H1 (cell line): ENCODE measurements around the gene GJD2. TPM values are rescaled to one million over a fixed set of nuclear protein-coding genes. Genes with fewer than 3 reads are reported as not detected.

ENCODE experiments used
- CTCF ChIA-PET: fragments of 300-600 bp; sonication (Branson Sonifier 250); formaldehyde crosslinking; loops from one replicate; lab custom pipeline; 2021; ENCODE audit not compliant: partially characterized antibody; lab: Charles Lee
- POLR2A ChIA-PET: fragments of 300-600 bp; sonication (Branson Sonifier 250); formaldehyde crosslinking; loops from one replicate; lab custom pipeline; 2021; ENCODE audit warnings: inconsistent platforms; ENCODE audit not compliant: partially characterized antibody; lab: Charles Lee
- DNase-seq, 2 experiments: peaks; one replicate each; pipeline versions ENCODE4 v3.0.0 to v3.0.0-alpha.2; 2010 to 2022; ENCODE audit warnings: low spot score in 2 of 2, low read depth in 1 of 2, mixed read lengths in 1 of 2
- FAIRE-seq: peaks from 2 replicates; lab custom pipeline; 2011; peaks lifted over from hg19 to GRCh38; lab: Jason Lieb, UNC
- H2AFZ ChIP-seq: 2 replicates; pipeline ENCODE4 v1.8.1; 2012; ENCODE audit warnings: low read length, inconsistent platforms
- H2AK5ac ChIP-seq: 2 replicates; pipeline ENCODE4 v1.6.1; 2013; ENCODE audit warnings: low read depth, low read length
- H2BK120ac ChIP-seq: replicated peaks from 2 replicates; pipeline ENCODE3; 2013; ENCODE audit warnings: low read depth, low read length, inconsistent platforms
- H2BK12ac ChIP-seq: 2 replicates; pipeline ENCODE4 v1.6.1; 2013; ENCODE audit warnings: low read depth, low read length
- H2BK15ac ChIP-seq: 2 replicates; pipeline ENCODE4 v1.6.1; 2013; ENCODE audit warnings: low read length
- H2BK20ac ChIP-seq: 2 replicates; pipeline ENCODE4 v1.6.1; 2013; ENCODE audit warnings: low read length
- H2BK5ac ChIP-seq: 2 replicates; pipeline ENCODE4 v1.6.1; 2013; ENCODE audit warnings: low read depth, low read length
- H3K14ac ChIP-seq: 2 replicates; pipeline ENCODE4 v1.6.1; 2013; ENCODE audit warnings: inconsistent platforms; ENCODE audit not compliant: insufficient read length
- H3K18ac ChIP-seq: 2 replicates; pipeline ENCODE4 v1.6.1; 2013; ENCODE audit warnings: low read length; ENCODE audit errors: extremely low read depth
- H3K23ac ChIP-seq: 2 replicates; pipeline ENCODE4 v1.6.1; 2013; ENCODE audit warnings: inconsistent platforms; ENCODE audit not compliant: insufficient read length
- H3K23me2 ChIP-seq: 2 replicates; pipeline ENCODE4 v1.6.1; 2013; ENCODE audit warnings: low read depth, low read length
- H3K27ac ChIP-seq: 2 replicates; pipeline ENCODE4 v1.6.1; 2011; ENCODE audit warnings: low read depth, low read length, inconsistent platforms
- H3K27me3 ChIP-seq, 4 experiments: replicated peaks in 1 of 4; 1 replicate in 1 of 4; 2 replicates in 3 of 4; pipeline versions ENCODE4 v1.6.1 to v1.8.1; 2011 to 2013; ENCODE audit warnings: low read length in 3 of 4, mild to moderate bottlenecking in 3 of 4, inconsistent platforms in 2 of 4, mixed read lengths in 2 of 4, moderate library complexity in 1 of 4; ENCODE audit not compliant: control insufficient read depth in 3 of 4, insufficient read depth in 3 of 4; ENCODE audit errors: extremely low read depth in 1 of 4
- H3K36me3 ChIP-seq, 4 experiments: 2 replicates each; pipeline versions ENCODE4 v1.6.1 to v1.8.1; 2011 to 2013; ENCODE audit warnings: mild to moderate bottlenecking in 4 of 4, low read length in 3 of 4, moderate library complexity in 2 of 4, control low read depth in 1 of 4, inconsistent platforms in 1 of 4; ENCODE audit not compliant: insufficient read depth in 4 of 4, control insufficient read depth in 2 of 4
- H3K4ac ChIP-seq: replicated peaks from 2 replicates; pipeline ENCODE3; 2013; ENCODE audit warnings: low read length, low read depth, mixed read lengths, inconsistent platforms; ENCODE audit not compliant: insufficient read length
- H3K4me1 ChIP-seq, 4 experiments: replicated peaks in 1 of 4; 1 replicate in 1 of 4; 2 replicates in 3 of 4; pipeline versions ENCODE4 v1.6.1 to v1.8.1; 2011 to 2013; ENCODE audit warnings: low read length in 3 of 4, inconsistent platforms in 2 of 4, mixed read lengths in 1 of 4; ENCODE audit not compliant: insufficient read depth in 4 of 4, control insufficient read depth in 3 of 4
- H3K4me2 ChIP-seq, 2 experiments: 2 replicates each; pipeline versions ENCODE4 v1.6.1 to v1.8.1; 2011 to 2013; ENCODE audit warnings: low read depth in 2 of 2, low read length in 2 of 2, control low read depth in 1 of 2, inconsistent platforms in 1 of 2, mild to moderate bottlenecking in 1 of 2; ENCODE audit not compliant: insufficient read depth in 1 of 2
- H3K4me3 ChIP-seq, 4 experiments: fragments of 200-600, 300-600 bp in 1 of 4; sonication (generic), shearing (Covaris generic), sonication (Bioruptor Twin) in 1 of 4; 2 replicates each; pipeline versions ENCODE4 v1.5.1 to v1.8.1; 2011 to 2016; ENCODE audit warnings: low read length in 4 of 4, low read depth in 3 of 4, control low read depth in 2 of 4, inconsistent platforms in 2 of 4, mild to moderate bottlenecking in 2 of 4, mixed read lengths in 1 of 4, moderate library complexity in 1 of 4; ENCODE audit not compliant: insufficient read depth in 2 of 4; ENCODE audit errors: extremely low read depth in 1 of 4
- H3K56ac ChIP-seq: replicated peaks from 2 replicates; pipeline ENCODE3; 2013; ENCODE audit warnings: low read depth, mild to moderate bottlenecking, mixed read lengths, low read length, inconsistent platforms; ENCODE audit not compliant: insufficient read length
- H3K79me1 ChIP-seq: 2 replicates; pipeline ENCODE4 v1.6.1; 2013; ENCODE audit warnings: low read depth, low read length, control low read depth
- H3K79me2 ChIP-seq, 2 experiments: 2 replicates each; pipeline versions ENCODE4 v1.6.1 to v1.8.1; 2012 to 2013; ENCODE audit warnings: low read length in 2 of 2, mild to moderate bottlenecking in 2 of 2, inconsistent platforms in 1 of 2; ENCODE audit not compliant: insufficient read depth in 2 of 2, control insufficient read depth in 1 of 2
- H3K9ac ChIP-seq, 4 experiments: replicated peaks in 1 of 4; 1 replicate in 1 of 4; 2 replicates in 3 of 4; pipeline versions ENCODE4 v1.6.1 to v1.8.1; 2011 to 2013; ENCODE audit warnings: low read depth in 3 of 4, low read length in 3 of 4, control low read depth in 2 of 4, mild to moderate bottlenecking in 2 of 4, moderate library complexity in 2 of 4, inconsistent platforms in 1 of 4; ENCODE audit errors: extremely low read depth in 1 of 4
- H3K9me3 ChIP-seq, 2 experiments: 2 replicates each; pipeline versions ENCODE4 v1.6.1 to v1.8.1; 2012 to 2013; ENCODE audit warnings: mild to moderate bottlenecking in 2 of 2, moderate library complexity in 2 of 2, control low read depth in 1 of 2, inconsistent platforms in 1 of 2, low read depth in 1 of 2, low read length in 1 of 2, mixed read lengths in 1 of 2; ENCODE audit not compliant: insufficient read depth in 2 of 2
- H4K20me1 ChIP-seq, 2 experiments: replicated peaks in 1 of 2; 2 replicates each; pipeline versions ENCODE3 to v1.8.1; 2011 to 2013; ENCODE audit warnings: inconsistent platforms in 2 of 2, low read length in 2 of 2, mild to moderate bottlenecking in 1 of 2; ENCODE audit not compliant: insufficient read depth in 2 of 2, control insufficient read depth in 1 of 2
- H4K5ac ChIP-seq: 2 replicates; pipeline ENCODE4 v1.6.1; 2013; ENCODE audit warnings: low read length, low read depth, mixed read lengths, inconsistent platforms; ENCODE audit not compliant: insufficient read length
- H4K8ac ChIP-seq: 2 replicates; pipeline ENCODE4 v1.8.0; 2013; ENCODE audit warnings: mild to moderate bottlenecking, moderate library complexity, low read length, inconsistent platforms; ENCODE audit not compliant: insufficient read depth; ENCODE audit errors: extremely low read depth
- H4K91ac ChIP-seq: replicated peaks from 2 replicates; pipeline ENCODE3; 2013; ENCODE audit warnings: low read length, mixed read lengths, inconsistent platforms; ENCODE audit not compliant: insufficient read length
- EP300 ChIP-seq, 2 experiments: IDR thresholded peaks; 1 replicate in 1 of 2; 2 replicates in 1 of 2; pipeline ENCODE4 v1.6.1; 2011 to 2012; ENCODE audit warnings: low read depth in 2 of 2, low read length in 2 of 2, mild to moderate bottlenecking in 2 of 2, borderline replicate concordance in 1 of 2, inconsistent platforms in 1 of 2, moderate library complexity in 1 of 2
- HDAC2 ChIP-seq, 2 experiments: fragments of 300-600 bp in 1 of 2; sonication (generic) in 1 of 2; IDR thresholded peaks; 2 replicates each; pipeline ENCODE4 v1.6.1; 2011 to 2012; ENCODE audit warnings: low read depth in 2 of 2, low read length in 2 of 2, mild to moderate bottlenecking in 2 of 2, moderate library complexity in 2 of 2, borderline replicate concordance in 1 of 2, inconsistent platforms in 1 of 2
- JUN ChIP-seq: IDR thresholded peaks from 2 replicates; pipeline ENCODE4 v1.6.1; 2011; ENCODE audit warnings: low read depth, mild to moderate bottlenecking, improper control_type of control experiment, low read length
- KDM5A ChIP-seq: fragments of 200-600 bp; IDR thresholded peaks from 2 replicates; pipeline ENCODE4 v1.7.1; 2012; ENCODE audit warnings: mild to moderate bottlenecking, low read length, inconsistent platforms, mixed read lengths
- NRF1 ChIP-seq: IDR thresholded peaks from 2 replicates; pipeline ENCODE4 v1.6.1; 2011; ENCODE audit warnings: mild to moderate bottlenecking, low read depth, low read length, improper control_type of control experiment
- SAP30 ChIP-seq: fragments of 300-600 bp; sonication (generic); IDR thresholded peaks from 2 replicates; pipeline ENCODE4 v1.7.1; 2012; ENCODE audit warnings: low read length, moderate library complexity, mild to moderate bottlenecking, inconsistent platforms; ENCODE audit not compliant: insufficient read depth, insufficient replicate concordance
- TAF1 ChIP-seq: IDR thresholded peaks from 2 replicates; pipeline ENCODE4 v1.6.1; 2011; ENCODE audit warnings: mild to moderate bottlenecking, low read depth, low read length
- WGBS, 2 experiments: shearing (Covaris generic) in 1 of 2; methylation state at CpG; one replicate each; pipeline versions ENCODE4 v1.1.6 to v1.1.7; 2013 to 2015; ENCODE audit warnings: low lambda C conversion rate in 2 of 2, mixed read lengths in 2 of 2, inconsistent platforms in 1 of 2, low coverage in 1 of 2, missing lambda C conversion rate in 1 of 2; ENCODE audit not compliant: insufficient replicate concordance in 2 of 2, insufficient coverage in 1 of 2, insufficient read length in 1 of 2; ENCODE audit errors: extremely low coverage in 1 of 2, missing lambda C conversion rate in 1 of 2; 5-methylcytosine and 5-hydroxymethylcytosine counted together
- polyA plus RNA-seq, 7 experiments: library from polyadenylated mRNA; depleted of rRNA in 3 of 7; stranded (reverse) in 5 of 7; unstranded in 2 of 7; fragments of >200 nt in 5 of 7; fragments of 200-250 nt in 2 of 7; gene quantifications; 1 replicate in 5 of 7; 2 replicates in 1 of 7; 4 replicates in 1 of 7; pipeline versions ENCODE4 v1.2.1 to v1.2.3, GENCODE V29; 2011 to 2013; ENCODE audit warnings: missing spikeins in 2 of 7, mixed read lengths in 2 of 7
- total RNA-seq: library from RNA; stranded (reverse); fragmentation: NEBNext Ultra II Directional; extraction: Animal tissue kit (Norgen Biotek cat#: 25700); gene quantifications from 2 replicates; pipeline ENCODE4 v1.2.1, GENCODE V29; 2021
- TF ChIP-seq, protein P1 (sequence below): IDR thresholded peaks from 2 replicates; pipeline ENCODE4 v1.6.1; 2012; ENCODE audit warnings: low read length, inconsistent platforms

The GJD2 gene
- total and polyA plus RNA-seq, 2 of the 8 experiments (the other 6 are each of a cell fraction or from before 2014, with no cell fraction given): 0.39 to 0.54 TPM

DNA sequence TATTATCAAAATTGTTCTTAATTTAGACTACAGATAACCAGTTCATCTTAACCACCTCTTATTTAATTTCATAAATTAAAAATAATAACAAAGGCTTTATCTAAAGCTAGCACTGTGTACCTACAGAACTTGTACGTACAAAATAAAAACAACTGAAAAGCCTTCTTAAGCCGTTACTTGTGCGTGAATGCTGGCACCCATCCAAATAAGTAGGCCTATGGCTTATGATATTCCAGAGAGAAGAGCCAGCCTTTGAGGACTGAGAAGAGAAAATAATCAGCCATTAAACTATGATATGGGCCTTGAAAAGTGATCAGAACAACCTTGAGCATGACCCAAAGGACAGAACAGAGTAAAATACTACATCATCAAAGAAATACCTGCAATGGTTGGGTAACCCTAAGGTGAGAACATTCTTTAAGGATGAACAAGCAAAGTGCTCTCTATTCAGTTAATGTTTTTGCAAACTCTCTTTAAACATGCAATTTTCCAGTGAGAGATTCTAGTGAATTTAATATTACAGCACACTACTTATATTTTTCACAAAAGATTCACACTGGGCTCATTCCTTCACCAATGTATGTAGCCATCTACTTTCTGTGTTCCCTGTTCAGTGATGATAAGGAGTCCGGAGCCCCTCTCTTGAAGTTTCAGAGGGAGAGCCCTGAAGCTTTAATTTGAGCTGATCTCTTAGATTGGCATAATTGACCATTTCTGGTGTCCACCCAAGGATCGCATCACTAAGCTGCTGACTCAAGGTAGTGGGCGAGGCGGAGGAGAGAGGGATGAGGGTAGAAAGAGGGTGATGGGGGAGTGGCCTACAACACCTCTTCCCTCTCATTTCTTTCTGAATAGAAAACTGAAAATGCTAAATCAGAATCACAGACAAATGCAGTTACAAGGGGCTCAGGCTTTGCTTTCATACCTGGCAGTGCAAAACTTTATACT, 48.3 kb upstream of the GJD2 start:
- Histone ChIP-seq H3K79me1 (no peaks in the 10 kb centered on the region), H2BK20ac (no peak overlapping the region), H3K27me3 (no peaks in the 10 kb centered on the region), H4K8ac (no peak overlapping the region), H4K20me1 (no peaks in the 10 kb centered on the region), H2AK5ac (no peak overlapping the region), H2BK15ac (0 out of 2 replicates have a peak overlapping the region, but pooled peaks have one; percentile 16), H3K79me2 (no peaks in the 10 kb centered on the region), H3K4me1 (peaks cover 0 to 7% (median 2%) of the 10 kb centered on the region in 4 experiments; a peak in 1 of 7 replicates), H2BK120ac (no peak overlapping the region), H3K18ac (no peak overlapping the region), H4K5ac (no peak overlapping the region), H3K4ac (no peak overlapping the region), H3K27ac (no peak overlapping the region), H3K9me3 (no peaks in the 10 kb centered on the region), H3K4me2 (no peak overlapping the region), H4K91ac (no peak overlapping the region), H3K56ac (no peak overlapping the region), H3K9ac (no peak overlapping the region), H3K36me3 (no peaks in the 10 kb centered on the region), H2BK5ac (no peak overlapping the region), H2BK12ac (no peak overlapping the region), H3K14ac (no peak overlapping the region), H3K23ac (no peak overlapping the region), H3K4me3 (no peak overlapping the region), H3K23me2 (no peaks in the 10 kb centered on the region), H2AFZ (0 out of 2 replicates have a peak overlapping the region, but pooled peaks have one; percentile 12)
- DNase-seq: no peak
- ChIA-PET CTCF (interaction anchor here (1.4 to 2.0 kb wide), 2 partner anchors 10 to 11 kb away, joined by 4 to 8 read pairs; no protein-coding TSS in a partner anchor), POLR2A (interaction anchor here (1.3 kb wide), 1 partner anchor 13 kb away, joined by 4 read pairs; no protein-coding TSS in a partner anchor)
- no peak for FAIRE-seq
- 77% methylated on average over 7 of the region's 7 CpGs; no CpG with 5 or more reads in 1 of the 2 experiments for WGBS, 2 experiments
- TF ChIP-seq EP300 (IDR thresholded peaks at IDR 0.05; ENCODE audit: borderline replicate concordance in 1 of 2, low read depth in 2 of 2, low read length in 2 of 2): no peak
- TF ChIP-seq NRF1: no peak
- no peak for TF ChIP-seq KDM5A
- TF ChIP-seq, protein P1, sequence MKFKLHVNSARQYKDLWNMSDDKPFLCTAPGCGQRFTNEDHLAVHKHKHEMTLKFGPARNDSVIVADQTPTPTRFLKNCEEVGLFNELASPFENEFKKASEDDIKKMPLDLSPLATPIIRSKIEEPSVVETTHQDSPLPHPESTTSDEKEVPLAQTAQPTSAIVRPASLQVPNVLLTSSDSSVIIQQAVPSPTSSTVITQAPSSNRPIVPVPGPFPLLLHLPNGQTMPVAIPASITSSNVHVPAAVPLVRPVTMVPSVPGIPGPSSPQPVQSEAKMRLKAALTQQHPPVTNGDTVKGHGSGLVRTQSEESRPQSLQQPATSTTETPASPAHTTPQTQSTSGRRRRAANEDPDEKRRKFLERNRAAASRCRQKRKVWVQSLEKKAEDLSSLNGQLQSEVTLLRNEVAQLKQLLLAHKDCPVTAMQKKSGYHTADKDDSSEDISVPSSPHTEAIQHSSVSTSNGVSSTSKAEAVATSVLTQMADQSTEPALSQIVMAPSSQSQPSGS: no peak
- no peak for TF ChIP-seq TAF1
- no peak for TF ChIP-seq HDAC2 (IDR thresholded peaks at IDR 0.05; ENCODE audit: borderline replicate concordance in 1 of 2, low read depth in 2 of 2, low read length in 2 of 2)
- TF ChIP-seq JUN: no peak
- TF ChIP-seq SAP30: no peak
